ENCODE measurements around the gene ANAPC15.

Gene ANAPC15

DNA sequence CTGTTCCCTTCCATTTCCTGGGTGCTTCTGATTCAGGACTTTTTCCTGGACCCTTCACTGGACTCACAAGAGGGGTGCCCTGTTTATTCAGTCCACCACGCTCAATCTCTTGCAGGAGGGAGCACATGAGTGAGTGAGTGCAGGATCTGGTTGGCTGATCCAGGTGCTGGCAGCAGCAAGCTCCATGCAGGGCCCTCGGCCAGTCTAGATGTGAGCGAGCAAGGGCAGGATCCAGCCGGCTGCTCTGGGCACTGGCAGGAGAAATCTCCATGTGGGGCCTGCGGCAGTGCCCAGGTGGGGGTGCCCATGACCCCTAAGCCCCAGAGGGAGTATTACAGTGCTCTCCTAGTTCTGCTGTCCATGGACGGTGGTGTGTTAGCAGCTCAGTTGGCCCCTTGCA, 11.6 kb upstream of the ANAPC15 start:
- DNase-seq, result no peak

DNA sequence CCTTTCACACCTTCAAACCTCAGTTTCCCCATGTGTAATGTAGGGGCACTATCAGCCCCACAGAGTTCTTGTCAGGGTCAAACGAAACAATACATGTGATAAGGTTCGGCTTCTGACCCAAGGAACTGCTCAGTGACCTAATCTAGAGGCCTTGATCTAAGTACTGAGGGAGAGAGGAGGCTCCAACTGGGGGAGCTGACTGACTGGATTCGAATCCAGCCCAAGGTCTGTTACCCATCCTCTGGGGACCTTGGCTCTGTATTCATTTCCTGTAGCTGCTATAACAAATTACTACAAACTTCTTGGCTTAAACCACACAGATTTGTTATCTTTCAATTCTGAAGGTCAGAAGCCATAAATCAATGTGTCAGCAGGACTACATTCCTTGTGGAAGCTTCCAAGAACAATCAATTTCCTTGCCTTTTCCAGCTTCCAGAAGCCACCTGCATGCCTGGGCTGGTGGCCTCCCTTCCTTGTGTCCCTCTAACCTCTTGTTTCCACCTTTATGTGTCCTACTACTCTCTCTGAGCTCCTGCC, 10.7 kb upstream of the ANAPC15 start:
- DNase-seq, result no peak

DNA sequence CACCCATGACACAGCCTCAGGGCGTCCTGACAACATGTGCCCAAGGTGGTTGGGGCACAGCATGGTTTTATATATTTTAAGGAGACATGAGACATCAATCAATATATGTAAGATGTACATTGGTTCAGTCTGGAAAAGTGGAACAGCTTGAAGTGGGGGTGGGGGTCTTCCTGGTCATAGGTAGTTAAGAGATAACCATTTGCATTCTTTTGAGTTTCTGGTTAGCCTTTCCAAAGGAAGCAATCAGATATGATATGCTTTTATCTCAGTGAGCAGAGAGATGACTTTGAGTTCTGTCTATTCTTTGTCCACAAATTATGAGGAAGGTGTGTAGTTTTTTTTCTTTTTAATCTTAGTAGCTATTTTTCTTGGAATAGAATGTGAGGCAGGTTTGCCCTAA, 10.1 kb upstream of the ANAPC15 start:
- DNase-seq, result no peak

DNA sequence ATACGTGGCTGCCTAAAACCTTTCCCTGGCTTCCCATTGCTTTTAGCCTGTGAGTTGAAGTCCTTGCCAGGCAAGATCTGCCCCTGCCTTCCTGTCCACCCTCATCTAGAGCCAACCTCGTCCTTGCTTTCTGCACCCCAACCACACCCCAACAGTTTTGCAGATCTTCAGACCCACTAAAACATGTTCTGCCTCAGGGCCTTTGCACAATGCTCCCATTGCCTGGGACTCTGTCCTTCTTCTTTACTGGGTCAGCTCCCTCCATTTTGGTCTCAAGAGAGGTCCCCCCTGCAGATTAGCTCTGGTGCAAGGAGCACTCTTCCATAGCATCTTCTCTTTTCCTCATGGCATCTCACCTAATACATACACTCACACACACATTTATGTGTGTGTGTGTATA, 8.4 kb upstream of the ANAPC15 start:
- DNase-seq, result no peak

DNA sequence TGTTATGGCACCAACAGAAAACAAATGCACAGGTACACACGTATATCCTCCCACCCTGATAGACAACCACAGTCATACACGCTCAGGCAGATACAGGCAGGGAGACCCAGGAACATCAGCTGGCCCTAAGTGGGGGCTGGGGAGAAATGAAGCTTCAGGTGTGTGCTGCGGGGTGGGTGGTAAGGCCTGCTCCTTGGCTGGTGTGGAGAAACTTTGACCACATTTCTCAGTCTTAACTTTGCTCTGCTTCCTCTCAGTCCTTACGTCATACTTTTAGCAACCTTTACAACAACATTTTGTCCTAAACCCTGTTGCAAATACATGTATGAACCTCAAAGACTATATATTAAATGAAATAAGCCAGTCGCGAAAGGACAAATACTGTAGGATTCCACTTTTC, 6.7 kb upstream of the ANAPC15 start:
- no peak for DNase-seq

DNA sequence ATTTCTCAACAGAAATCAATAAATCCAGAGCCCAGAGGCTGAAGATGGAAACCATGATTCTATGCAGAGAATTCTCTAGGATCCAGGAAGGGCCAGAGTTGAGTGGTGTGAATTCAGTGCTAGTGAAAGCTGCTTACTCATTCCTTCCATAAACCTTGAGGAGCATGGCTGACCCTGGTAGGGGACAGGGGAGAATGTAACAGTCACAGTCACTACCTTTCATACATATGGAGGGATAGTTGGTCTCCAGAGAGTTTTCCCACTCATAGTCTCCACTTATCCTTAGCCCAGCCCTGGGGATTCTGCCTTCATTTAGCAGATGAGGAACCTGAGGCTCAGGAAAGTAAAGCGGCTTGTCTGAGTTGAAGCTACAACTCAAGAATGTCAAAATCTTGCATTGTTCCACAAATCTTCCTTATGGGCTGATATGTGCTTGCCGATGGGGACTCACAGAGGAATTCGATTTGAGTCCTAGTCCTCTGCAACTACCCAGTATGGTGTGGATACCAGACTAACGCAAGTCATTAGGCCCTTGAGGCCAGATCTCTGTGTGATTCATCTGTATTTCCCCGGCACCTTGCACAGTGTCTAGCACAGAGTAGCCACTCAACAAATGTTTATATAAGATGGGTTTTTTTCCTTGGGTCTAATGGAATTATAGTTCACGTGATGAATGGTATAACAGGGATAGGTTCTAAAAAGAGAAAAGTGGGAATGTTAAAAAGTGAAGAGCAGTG, 3.7 kb upstream of the ANAPC15 start:
- DNase-seq, result no peak

DNA sequence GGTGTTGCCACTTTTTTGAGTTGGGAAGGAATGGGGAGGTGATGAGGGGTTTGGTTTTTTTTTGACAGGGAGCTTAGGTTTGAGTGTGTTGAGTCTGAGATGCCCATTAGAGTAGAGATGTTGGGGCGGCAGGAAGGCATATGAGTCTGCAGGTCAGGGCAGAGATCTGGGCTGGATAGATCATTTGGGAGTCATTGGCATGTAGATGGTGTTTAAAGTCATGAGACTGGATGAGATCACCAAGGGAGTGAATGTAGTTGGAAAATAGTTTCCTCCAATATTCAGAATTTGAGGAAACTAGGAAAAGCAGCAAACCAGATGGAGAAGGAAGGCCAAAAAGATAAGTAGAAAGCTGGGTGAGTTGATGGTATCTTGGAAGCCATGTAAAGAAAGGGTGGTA, 2.1 kb upstream of the ANAPC15 start:
- DNase-seq, result peak; percentile 41

DNA sequence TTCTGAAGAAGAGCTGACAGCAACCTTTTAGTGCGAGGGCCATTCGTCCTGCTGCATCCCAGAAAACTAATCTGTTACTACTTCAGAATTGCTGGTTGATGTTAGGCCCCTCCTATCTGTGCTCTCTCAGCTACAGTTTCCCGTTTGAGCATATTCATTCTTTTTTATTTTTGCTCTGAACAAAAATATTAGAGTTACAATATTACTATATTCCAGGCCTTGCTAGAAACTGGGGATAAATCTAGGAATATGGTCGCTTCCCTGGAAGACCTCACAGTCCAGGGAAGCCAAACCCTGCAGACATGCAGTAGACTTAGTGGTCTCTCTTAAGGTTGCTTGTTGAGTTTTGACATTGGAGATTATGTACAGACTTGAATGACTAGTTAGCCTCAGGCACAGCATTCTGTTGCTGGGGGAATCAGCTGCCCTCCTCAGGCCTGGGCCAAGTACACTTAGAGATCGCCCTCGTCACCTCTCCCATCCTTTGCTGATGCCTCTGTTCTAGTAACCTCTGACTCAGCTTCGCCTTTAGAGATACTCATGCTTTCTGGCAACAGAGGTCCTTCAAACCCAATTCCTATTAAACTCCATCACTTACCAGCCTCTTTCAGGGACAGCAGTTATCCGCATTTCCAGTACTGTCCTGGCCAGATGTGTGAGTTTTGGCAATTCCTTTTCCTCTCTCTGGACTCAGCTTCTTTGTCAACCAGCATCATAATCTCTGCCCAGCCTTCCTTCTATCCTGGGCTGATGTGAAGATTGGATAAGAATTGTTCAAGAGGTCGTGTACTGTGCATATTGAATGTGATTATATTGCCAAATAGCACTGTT, 698 bp upstream of the ANAPC15 start:
- DNase-seq, result peak; percentile 90

DNA sequence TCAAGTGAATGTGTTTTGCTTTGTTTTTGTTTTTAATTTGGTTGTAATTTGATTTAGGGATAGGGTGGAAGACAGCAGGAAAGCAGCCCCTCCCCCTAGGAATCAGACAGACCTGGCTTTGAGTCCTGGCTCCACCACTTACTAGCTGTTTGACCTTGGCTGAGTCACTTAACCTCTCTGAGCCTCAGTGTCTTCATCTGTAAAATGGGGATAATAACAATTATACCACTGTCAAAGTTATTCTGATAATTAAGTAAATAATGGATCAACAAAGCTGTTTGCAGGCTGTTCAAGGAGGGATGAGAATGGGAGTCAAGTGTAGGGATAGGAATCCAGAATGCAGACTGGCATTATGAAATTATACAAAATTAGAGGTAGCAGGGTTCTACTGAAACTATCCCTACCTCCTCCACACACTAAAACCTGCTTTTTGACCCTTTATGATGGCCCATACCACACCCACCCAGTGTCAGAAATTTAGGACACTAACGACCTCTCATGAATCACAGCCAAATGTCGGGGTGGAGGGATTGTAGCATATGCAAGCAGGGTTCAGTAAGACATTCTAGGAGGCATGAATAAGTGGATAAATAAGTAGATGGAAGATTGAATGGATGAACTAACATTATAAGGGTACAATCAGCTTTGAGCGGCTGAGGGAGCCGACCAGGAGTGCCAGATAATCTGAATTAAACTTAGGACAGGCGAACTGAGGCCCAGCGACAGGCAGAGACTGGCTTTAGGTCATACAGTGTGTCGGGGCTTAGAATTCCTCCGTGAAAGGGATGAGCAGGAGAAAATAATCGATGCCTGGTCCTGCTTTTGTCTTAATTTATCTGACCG, 974 bp downstream of the ANAPC15 start:
- no peak for DNase-seq

DNA sequence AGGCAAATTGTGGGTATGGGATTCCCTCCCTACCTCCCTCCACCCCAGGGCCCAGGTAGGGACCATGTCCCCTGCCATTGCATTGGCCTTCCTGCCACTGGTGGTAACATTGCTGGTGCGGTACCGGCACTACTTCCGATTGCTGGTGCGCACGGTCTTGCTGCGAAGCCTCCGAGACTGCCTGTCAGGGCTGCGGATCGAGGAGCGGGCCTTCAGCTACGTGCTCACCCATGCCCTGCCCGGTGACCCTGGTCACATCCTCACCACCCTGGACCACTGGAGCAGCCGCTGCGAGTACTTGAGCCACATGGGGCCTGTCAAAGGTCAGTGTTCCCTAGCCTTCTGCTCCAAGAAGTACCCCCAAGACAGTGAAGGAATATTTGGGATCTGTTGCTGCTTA, 6.6 kb downstream of the ANAPC15 start, which contains the start of gene TOMT:
TOMT (plus strand) TSS at position 37 of the 400 bp plus-strand sequence; CDS start at position 65, 28 bp downstream.
- no peak for DNase-seq

DNA sequence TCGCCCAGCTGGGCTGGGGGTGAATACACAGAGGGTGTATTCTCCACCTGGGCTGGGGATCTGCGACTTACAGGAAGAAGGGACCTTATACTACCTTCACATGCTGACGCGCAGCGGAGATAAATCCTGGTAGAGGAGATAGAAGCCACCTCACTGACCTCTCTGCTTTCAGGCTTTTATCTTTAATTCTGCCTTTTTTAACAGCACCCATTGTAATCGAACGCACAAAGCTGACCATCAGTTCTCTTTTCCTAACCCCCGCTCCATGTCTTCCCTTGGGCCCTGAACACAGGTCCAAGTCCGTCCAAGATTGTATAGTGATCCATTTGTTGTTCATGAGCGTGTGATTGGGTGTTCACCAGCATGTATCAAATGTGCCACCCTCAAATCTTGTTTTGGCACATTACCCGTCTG, 8.7 kb downstream of the ANAPC15 start:
- DNase-seq, result no peak

DNA sequence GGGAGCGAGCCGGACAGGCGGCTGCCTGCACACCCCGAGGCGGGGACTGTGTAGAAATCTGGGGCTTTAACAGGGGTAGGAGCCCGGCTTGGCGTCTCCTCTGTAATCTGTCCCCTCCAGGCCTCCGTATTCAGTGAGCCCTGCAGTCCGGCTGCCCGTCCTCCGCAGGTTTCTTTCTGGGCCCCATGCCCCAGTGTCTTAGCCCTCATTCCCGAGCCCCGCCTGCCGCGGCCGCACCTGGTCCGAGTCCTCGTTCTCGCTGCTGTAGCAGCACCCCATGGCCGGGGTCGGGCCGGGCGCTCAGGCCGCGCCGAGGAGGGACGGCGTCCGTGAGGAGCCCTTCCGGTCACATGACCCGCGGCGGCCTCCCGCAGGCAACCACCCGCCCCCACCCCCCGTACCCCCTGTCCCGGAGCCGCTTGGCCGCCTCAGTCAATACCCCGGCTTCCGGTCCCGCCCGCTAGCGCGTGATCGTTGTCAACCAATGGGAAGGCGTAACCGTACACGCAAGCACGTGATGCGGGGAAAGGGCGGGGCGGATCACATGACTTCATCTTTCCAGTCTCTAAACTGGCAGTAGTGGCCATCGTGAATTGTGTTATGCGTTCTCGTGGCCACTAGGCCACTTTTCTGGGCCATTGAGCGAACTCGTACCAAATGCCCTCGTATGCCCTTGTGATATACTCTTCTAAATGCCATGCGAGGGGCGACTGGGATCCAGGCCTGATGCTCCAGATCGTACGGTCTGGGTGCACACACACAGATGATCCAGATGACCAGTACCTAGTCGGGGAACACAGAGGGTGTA, 9.3 kb downstream of the ANAPC15 start, which contains the start of gene LAMTOR1:
LAMTOR1 (minus strand) TSS at position 352 of the 808 bp plus-strand sequence; CDS start at position 279, 73 bp downstream.
- DNase-seq, result peak; percentile 99

DNA sequence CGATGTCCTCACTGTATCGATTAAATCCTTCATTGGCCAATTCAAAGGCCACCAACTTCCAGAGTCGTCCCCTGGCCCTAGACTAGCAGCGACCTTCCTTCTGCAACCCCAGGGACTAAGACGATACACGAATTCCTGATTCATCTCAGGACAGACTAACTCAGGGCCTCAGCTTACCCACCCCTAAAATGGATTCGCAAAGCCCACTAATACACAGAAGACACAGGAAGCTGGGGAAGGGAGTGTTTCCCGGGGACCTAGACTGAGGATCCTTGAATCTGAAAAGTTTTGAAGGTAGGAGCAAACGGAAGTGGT, 9.9 kb downstream of the ANAPC15 start:
- no peak for DNase-seq

DNA sequence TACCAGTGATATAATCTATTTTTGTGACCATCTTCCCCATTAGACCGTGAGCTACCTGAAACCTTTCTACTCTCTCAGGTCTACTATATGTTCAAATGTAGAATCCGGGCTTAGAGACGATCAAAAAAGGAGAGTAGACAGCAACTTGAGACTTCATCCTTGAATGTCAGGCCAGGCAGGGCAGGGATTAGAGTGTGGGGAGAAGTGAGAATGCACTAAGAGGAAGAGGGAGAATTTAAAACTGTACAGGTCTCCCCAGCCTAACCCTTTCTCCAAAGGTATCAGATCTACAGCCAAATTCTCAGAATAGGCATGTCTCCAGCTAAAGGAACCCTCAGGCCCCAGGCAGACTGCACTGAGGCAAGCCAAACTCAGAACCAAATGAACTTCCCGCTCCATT, 10.3 kb downstream of the ANAPC15 start:
- no peak for DNase-seq

DNA sequence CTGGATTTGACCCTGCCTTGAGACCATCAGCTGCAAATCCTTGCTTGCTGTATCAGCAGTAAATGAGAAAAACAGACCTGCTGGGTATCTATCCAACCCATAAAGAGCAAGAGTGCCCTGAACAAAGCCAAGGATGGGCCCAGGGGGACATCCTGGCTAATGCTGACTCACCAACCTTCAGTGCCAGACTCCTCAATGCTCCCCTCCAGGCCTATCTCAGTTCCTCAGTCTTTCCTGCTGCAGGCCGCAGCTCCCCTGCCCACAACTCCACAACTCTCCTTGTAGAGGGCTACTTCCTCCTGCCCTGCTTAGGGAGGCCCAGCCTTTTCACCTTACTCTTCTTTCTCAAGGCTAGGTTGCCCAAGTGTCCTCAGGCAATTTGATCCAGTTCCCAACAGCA, 12.0 kb downstream of the ANAPC15 start:
- no peak for DNase-seq

DNA sequence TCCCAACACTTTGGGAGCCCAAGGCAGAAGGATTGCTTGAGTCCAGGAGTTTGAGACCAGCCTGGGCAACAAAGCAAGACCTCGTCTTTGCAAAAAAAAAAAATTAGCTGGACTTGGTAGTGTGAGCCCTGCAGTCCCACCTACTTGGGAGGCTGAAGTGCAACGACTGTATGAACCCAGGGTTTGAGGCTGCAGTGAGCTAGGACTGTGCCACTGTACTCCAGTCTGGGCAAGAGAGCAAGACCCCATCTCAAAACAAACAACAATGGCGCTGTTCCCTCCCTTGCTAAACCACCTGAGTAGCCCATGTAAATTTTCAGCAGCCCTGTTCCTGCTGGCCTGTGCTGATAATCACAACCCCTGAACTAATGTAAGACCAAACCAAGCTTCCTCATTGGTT, 12.5 kb downstream of the ANAPC15 start:
- no peak for DNase-seq

DNA sequence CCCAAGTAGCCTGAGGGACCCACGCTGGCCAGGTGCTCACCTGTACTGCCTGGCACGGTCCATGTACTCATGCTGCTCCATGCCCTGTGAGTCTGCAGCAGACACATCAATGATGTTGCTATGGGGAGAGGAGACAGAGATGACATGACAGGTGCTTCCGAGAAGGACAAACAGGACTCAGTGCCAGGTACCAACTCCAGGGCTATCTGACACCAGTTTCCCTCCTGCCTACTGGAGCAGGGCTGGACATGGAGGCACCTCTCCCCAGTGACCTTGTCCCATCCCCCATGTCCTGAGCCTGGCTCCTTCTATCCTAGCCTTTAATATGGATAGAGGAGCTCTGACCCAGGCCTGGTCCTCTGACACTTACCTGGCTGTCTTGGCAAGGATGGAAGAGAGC, 13.8 kb downstream of the ANAPC15 start:
- no peak for DNase-seq

DNA sequence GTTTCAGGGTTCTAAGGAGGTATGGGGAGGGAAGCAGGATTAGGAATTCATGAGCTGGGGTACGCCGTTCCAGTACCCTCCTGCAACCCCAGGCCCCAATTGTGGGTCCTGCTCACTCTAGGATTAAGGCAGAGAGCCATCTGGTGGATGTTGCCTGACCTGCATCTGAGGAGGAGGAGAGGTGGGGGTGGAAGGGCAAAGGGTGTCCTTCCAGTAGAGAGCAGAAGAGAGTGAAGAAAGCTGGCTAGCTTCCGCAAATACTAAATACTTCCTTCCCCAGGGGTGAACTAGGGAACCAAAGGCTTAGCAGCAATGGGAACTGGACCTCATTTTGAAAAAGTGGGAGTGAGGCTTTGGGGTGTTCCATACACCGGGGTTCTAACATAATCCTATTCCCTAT, 21.2 kb downstream of the ANAPC15 start:
- DNase-seq, result peak; percentile 51

DNA sequence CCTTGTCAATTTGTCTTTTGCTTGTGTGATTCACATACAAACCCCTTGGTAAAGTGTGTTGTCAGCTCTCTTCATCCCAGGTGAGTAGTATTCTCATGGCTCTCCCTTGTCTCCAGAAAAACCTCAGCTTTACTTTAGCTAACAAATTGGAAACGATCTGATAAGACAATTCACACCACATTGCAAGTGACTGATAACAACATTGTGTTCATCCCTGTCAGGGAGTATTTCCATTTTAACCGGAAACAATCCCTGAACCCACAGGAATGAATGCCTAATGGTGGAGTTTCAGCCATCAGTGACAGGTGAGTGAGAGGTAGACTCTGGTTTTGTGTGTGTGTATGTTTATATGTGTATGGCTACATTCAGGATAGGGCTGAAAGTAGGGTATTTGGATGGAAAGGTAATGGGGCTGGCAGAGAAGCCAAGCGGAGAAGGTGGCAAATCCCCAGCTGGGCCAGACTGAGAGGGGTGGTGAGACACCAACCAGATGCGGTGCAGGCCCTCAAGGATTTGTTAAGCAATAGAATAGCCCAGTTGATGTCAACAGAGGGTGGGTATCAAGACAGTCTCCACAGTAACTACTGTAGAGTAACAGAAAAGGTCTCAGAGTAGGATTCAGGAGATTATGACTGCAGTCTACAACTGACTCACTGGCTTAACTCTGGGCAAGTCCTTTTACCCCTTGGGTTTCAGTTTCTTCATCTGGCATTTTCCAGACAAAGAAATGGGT, 24.3 kb downstream of the ANAPC15 start:
- no peak for DNase-seq

DNA sequence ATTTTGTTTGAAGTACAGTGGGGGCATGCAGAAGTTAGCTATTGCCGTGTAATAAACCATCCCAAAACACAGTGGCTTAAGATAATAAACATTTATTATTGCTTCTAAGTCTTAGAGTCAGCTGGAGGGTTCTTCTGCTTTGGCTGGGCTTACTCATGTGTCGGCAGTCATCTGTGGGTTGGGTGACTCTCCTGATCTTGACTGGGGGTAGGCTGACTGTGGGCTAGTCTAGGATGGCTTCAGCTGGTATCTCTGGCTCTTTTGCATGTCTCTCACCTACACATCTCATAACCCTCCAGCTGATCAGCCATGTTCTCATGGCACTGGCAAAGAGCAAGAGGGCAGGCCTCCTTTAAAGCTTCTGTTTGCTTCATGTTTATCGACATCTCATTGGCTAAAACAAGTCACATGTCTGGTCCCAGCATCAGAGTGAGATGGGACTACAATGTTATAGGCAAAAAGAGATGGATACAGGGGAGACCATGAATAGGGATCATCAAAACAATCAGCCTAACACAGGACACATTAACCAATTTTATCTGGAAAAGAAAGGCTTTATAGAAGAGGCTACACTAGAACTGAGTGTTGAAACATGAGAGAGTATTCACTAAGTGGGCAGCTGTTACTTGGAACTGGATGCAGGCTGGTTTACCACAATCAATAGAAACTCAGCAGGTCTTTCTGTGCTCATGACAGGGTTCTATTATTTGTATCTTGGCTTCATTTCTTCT, 26.7 kb downstream of the ANAPC15 start:
- DNase-seq, result no peak

DNA sequence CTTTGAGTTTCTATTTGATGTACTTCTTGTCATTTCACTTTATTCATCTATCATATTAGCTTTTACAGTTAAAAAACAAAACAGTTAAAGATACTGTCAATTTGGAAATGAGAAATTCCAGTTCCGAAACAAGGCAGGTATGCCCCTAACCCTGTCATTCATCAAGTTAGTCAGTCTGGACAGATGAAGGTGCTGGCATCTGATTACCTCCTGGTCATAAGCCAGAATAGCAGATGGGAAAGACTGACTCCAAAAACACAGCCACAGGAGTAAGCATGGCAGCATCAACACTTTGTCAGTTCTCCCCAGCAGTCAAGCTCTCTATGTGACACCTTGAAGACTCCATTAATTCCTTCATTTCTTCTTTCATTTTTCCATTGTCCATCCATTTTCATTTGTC, 27.5 kb downstream of the ANAPC15 start:
- DNase-seq, result no peak
